8988T (cell line): ENCODE results near the gene NLK.
"Not testable (repeated sequence)": the region's sequence is repeated elsewhere in the genome, so short reads cannot be mapped to it uniquely, and the experiment has no call there.

Experiments used
- DNase-seq: peaks from one replicate; pipeline ENCODE4 v3.0.0; 2011

NLK gene

DNA sequence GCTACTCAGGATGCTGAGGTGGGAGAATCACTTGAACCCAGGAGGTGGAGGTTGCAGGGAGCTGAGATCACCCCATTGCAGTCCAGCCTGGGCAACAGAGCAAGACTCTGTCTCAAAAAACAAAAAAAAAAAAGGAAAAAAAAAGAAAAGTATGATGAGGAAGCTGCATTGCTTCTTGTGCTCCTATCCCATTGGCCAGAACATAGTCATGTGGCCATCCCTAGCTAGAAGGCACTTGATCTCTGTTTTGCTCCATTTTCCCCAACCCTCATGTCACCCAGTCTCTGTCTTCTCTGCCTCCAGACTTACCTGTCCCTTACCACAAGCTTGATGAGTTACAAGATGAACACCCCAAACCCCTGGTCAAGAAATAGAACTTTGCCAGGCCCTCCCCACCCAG, 163.8 kb downstream of the NLK start:
- no peak for DNase-seq

DNA sequence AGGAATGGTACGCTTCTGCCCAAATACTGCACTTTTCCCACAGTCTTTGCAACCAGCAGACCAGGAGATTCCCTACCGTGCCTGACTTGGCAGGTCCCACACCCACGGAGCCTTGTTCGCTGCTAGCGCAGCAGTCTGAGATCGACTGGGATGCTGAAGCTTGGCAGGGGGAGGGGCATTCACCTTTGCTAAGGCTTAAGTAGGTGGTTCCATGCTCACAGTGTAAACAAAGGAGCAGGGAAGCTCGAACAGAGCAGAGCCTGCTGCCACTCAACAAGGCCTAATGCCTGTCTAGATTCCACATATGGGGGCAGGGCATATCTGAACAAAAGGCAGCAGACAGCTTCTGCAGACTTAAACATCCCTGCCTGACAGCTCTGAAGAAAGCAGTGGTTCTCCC, 169.3 kb downstream of the NLK start:
- DNase-seq: no peak

DNA sequence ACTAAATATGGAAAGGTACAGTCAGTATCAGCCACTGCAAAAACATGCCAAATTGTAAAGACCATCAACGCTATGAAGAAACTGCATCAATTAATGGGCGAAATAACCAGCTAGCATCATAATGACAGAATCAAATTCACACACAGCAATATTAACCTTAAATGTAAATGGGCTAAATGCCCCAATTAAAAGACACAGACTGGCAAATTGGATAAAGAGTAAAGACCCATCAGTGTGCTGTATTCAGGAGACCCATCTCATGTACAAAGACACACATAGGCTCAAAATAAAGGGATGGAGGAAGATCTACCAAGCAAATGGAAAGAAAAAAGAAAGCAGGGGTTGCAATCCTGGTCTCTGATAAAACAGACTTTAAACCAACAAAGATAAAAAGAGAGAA, 171.1 kb downstream of the NLK start:
- DNase-seq: not testable (repeated sequence)

DNA sequence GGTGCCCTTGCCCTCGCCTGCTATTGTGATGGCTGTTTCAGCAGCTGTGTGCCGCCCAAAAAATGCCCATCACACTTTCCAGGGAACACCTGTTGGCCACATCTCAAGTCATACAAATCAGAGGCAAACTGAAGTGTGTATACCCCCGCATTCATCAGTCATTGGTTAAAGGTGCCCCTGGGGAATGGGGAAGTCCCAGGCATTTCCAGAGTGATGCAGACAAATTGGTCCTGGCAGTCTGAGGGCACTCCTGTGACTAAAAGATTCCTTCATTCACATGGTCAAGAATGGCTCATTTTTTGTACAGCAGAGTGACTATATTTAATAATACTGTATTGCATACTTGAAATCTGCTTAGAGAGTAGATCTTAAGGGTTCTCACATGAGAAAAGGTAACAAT, 173.6 kb downstream of the NLK start:
- no peak for DNase-seq

DNA sequence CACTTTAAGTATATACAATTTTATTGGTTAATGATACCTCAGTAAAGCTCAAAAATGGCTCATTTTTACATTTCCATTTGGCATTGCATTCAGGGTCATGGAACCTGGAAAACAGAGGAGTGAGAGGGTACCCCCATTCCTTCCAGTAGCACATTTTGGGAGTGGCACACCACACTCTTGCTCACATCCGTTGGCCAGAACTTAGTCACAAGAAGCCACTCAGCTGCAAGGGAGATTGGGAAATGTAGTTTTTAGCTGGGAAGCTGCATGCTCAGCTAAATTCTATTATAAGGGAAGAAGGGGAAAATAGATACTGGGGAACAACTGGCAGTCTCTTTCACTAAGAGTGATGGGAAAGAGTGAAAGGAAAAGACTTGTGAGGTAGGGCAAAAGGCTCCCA, 174.1 kb downstream of the NLK start:
- DNase-seq: peak; percentile 51

DNA sequence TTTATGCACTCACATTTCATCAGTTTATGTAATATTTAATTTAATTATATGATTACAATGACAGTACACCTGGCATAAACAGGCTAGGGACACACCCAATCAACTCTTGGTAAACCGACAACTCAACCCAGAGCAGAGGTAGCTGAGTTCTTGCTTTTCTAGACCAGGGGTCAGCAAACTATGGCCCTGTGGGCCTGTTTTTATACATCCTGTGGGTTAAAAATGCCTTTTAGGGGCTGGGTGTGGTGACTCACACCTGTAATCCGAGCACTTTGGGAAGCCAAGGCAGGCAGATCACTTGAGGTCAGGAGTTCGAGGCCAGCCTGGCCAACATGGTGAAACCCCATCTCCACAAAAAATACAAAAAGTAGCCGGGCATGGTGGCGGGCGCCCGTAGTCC, 177.3 kb downstream of the NLK start:
- no peak for DNase-seq

DNA sequence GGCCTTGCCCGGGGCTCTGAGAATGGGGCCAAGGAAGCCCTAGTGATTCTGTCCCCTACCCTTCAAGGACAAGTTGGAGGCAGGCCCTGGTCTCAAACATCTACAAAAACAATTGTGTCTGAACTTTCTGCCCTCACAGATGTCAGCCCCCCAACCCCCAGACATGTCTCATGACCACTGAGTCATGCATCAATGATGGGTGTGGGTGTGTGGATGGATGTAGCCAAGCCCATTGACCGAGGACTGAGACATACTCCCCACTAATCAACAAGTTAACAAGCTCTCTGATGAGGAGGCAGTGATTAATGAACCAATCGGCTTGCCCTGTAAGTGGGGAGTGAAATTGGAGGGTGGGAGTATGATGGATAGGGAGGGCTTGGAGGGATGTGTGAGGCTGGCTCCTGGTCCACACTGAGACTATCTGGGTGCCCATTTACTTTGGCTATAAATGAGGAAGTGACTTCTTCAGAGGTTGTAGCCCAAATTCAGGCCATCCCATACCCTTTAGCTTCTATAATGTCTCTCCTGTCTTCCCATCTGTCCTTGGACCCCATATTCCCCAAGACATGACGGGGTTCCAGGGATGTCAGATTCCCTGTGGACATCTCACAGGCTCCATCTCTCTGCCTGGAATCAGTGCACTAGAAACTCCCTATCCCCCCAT, 179.4 kb downstream of the NLK start:
- DNase-seq: no peak

DNA sequence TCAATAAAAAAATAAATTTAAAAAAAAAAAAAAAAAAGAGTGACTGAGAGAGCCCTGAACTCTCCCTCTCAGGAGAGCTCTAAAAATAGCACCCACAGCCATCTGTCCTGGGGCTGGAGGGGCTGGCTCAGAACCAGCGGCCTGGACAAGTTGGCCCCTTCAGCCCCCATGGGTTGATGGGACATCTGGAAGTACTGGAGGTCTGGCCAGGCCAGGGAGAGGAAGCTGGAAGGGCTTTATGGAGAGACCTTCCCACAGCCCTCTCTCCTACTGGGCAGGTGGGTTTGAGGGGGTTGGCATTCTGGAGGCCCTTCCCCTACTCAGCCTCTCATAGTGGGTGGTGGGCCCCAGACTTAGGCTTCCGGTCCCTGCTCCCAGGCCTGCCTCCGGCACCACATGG, 182.8 kb downstream of the NLK start:
- DNase-seq: no peak

DNA sequence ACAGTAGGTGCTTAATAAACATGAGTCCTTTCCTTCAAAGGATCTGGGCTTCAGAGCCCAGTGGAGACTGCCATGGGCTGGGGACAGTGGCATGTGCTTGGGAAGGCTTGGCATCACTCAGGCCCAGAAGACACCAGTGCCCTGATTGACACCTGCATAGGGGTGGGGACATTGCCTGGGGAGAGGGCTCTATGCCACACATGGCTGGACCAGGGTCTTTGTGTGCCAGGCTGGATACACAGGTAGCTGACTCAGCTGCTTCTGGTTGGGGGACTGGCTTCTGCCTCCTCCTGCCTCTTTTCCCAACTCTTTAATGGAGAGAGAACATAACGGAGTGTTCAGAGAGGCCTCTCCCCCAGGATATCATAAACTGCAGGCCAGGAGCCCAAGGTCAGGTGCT, 183.4 kb downstream of the NLK start:
- no peak for DNase-seq

DNA sequence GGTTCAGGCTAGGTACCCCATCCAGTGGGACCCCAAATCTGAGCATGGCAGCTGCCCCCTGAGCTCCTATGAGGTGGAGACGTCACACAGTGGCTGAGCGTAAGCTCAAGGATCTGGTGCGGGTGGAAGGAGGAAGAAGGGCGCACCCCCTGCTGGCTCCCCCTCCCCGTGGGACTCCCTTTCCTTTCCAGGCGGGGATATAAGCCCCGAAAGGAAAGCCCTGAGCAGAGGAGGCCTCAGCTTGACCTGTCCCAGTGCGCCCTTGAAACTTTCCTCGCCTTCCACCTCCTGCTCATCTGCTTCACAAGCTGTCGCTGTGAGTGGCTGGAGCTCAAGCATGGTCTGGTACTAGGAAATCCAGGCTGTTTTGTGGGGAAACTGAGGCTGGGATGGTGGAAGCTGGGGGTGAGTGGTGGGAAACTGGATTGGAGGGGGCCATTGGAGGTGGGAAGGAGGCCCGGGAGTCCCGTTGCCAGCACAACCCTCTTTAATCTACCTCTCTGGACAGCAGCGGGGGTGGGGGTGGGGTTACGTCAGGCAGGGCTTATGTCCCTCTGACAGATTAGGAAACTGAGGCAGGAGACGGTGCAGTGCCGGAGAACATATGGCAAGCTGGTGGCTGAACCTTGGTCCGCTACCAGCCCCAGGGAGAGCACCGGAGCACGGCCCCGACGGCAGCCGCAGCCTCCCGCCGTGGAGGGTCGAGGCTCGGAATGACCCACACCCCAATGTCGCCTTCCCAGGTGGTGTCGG, 184.3 kb downstream of the NLK start:
- DNase-seq: no peak

DNA sequence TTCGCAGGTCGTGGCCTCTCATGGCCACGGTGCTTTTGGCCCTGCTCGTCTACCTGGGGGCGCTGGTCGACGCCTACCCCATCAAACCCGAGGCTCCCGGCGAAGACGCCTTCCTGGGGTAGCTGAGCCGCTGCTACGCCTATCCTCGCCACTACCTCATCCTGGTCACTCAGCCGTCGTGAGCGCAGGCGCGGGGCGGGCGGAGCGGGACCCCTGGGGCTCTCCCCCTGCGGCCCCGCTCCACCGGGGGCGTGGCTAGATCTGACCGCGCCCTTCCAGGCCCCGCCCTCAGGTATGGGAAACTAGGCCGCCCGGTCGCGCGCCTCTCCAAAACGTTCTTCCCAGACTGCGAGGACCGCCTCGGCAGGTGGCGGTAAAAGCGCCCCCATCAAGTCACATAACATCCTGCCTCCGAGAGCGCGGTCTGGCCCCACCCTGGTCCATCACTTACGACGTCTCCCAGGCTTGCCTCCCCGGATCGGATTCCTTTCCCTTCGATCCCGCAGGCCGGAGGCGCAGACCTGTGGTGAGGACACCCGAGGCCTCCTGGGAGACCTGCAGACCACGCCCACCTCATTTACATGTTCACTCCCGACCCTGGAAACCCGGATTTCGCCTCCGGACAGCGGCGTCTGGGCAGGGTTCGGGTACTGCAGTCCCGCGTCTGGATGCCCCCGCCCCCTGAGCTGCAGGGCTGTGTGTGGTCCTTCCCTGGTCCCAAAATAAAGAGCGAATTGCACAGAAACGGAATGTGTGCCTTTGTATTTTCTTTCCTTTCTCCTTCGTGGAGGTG, 185.0 kb downstream of the NLK start:
- DNase-seq: peak; percentile 99

DNA sequence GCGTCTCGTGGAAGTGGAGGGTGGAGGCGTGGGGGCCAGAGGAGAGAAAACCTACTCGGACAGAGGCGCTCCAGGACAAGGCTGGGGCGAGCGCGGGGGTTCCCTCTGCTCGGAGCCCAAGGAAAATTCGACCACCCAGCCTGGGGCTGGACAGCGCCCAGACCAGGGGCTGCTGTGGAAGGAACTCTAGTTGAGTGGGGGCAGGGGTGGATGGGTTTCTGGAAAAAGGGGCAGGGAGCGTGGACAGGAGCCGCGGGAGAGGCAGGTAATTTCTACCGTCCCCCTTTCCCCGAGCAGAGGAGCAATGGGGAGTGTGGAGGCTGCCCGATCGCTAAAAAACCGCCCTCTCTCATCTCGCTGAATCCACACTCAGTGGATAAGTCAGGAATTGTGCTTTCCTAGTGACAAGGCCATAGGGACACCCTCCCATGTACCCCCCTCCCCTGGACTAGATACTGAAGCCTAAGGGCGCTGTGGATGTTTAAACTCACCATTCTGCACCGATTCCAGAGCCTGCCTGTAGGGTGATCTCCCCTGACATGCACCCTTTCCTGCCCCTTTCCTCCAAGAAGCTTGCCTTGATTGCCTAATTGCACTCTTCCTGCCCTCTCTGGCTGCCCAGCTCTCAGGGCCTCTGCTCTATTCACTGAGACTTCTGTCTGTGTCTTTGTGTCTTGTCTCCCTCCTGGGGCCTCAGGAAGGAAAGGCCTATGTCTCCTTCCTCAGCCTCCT, 185.8 kb downstream of the NLK start:
- DNase-seq: peak; percentile 65

DNA sequence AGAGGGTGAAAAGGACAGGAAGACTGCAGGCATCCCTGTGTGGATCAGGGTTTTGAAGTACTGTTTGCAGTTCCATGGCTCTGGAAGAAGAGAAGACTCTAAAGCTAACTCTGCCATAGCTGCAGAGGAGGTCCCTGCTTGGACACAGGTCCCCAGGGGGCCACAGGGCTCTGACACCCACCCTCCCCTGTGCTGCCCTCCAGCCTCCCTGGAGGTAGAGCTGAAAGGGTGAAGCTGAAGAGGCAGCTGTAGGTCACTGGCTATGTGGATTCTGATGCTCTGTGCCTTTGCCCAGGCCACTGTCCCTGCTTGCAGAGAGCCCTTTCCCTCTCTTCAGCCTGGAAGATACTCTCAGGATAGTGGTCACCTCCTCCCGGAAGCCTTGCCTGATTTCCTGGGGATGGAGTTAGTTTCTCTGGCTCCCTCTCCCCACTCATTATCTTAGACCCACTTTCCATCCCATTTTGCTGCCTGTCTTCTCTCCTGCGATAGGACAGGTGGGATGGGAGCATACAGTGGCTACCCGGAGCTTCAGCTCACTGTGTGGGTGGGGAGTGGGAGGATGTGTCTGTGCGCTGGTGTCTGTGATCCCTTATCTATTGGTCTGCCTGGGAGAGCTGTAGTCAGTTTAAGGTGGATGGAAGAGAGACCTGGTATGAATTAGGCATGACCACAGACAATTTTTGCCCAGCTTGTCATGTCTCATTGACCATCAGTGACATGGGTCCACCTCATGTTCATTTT, 186.7 kb downstream of the NLK start:
- DNase-seq: no peak

DNA sequence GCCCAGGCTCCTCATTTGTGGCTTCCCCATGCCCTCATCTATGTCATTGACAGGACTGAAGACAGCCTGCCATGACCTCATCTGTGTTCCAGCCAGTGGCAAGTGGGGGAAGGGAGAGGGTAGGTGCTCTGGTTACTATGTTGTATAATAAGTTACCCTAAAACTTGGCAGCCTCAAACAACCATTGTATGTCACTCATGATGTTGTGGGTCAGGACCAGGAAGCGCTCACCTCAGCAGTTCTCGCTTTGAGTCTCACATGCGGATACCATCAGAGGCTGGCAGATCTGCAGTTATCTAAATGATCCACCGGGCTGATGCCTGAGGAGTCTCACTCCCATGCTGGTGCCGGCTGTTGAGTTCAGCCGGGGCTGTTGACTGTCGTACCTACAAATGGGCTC, 187.5 kb downstream of the NLK start:
- no peak for DNase-seq

DNA sequence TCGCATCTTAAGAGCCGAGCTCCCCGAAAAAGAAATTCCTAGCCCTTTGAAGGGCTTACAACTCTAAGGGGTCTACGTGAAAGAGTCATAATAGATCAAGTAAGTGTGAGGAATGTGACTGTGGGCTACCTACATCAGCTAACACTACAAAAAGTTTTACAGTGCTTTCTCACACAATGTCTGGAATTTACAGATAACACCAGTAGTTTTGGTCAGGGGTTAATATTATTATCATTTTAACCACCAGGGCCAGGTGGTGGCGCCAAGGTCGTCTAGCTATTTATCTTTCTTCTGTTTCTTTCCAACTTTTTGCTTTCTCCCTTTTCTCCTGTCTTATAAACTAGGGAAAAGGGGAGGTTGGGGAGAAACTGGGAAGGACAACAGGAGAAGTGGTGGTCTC, 188.1 kb downstream of the NLK start:
- not testable (repeated sequence) for DNase-seq

DNA sequence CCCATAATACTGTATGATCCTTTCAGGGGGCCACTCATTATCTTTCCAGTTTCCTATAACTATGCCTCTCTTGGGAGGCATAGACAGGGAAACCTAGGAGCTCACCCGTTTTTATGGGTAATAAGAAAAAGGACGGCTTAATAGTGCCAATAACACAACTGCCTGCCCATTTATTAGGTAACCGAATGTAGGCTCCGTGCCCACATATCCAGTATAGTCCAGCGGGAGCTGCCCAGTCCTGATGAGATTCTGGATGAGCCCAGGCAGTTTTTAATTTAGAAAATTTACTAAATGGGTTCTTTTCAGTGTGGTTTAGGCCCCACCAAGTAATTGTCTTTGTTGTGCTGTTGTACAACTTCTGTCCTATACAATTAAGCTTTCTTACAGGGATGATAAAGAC, 189.1 kb downstream of the NLK start:
- not testable (repeated sequence) for DNase-seq

DNA sequence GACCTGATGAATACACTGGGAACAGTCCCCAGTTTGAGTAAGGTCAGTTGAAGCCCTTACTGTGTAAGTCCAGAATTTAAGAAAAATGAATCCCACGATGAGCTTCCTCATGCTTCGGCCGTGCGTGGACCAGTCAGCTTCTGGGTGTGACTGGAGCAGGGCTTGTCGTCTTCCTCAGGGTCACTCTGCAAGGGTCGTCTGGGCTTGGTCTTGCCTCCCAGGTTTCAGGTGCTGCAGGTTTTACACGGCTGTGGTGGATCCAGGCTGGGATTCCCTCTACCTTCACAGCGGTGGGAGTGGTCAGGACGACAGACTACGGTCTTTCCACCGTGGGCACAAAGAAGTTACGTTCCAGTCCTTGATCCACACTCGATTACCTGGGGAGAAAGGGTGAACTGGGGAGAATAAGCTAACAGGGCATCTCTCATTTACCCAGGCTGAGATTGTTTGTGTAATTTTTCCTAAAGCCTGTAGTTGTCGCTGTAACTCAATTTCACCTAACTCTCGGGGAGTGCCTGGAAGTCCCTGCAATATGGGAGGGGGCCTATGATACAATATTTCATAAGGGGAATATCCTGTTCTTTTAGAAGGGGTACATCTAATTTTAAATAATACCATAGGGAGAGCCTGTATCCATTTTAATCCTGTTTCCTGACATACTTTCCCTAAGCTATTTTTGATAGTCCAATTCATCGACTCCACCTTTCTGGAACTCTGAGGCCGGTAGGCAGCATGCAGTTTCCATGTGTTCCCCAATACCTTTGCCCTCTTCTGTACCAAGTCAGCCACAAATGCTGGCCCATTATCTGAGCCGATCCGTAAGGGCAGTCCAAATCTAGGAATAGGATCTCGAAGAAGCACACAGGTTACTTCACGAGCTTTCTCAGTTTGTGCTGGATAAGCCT, 190.7 kb downstream of the NLK start:
- not testable (repeated sequence) for DNase-seq

DNA sequence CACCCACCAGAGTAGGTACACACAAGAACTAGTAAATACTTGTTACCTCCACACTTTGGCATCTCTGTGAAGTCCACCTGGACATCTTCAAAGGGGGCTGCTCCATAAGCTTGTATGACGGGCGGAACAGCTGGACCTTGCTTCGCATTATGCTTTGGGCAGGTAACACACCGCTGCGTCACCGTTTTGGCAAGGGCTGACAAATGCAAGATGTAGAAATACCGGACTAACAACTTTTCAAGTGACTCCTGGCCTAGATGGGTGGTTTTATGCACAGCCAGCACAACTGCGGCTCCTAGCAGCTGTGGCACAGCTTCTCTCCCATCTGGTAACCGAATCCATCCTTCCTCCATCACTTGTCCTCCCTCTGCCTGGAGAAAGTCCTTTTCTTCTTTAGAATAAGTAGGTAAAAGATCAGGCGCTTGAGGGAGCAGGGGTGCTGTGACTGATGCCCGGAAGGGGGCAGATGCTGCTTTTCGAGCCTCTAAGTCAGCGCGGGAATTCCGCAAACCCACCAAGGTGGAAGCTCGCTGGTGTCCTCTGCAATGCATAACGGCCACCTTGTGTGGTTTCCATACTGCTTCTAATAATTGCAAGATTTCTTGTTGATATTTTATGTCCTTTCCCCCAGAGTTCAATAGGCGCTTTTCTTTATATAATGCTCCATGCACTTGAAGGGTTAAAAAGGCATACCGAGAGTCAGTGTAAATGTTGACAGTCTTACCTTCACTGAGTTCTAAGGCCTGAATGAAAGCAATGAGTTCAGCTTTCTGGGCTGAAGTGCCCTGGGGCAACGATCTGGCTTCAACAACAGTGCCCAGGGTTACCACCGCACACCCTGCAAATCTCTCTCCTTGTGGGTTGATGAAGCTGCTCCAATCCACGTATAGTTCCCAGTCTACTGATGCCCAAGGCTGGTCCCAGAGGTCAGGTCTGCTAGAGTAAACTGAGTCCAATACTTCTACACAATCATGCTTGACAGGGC, 191.7 kb downstream of the NLK start:
- DNase-seq: not testable (repeated sequence)

DNA sequence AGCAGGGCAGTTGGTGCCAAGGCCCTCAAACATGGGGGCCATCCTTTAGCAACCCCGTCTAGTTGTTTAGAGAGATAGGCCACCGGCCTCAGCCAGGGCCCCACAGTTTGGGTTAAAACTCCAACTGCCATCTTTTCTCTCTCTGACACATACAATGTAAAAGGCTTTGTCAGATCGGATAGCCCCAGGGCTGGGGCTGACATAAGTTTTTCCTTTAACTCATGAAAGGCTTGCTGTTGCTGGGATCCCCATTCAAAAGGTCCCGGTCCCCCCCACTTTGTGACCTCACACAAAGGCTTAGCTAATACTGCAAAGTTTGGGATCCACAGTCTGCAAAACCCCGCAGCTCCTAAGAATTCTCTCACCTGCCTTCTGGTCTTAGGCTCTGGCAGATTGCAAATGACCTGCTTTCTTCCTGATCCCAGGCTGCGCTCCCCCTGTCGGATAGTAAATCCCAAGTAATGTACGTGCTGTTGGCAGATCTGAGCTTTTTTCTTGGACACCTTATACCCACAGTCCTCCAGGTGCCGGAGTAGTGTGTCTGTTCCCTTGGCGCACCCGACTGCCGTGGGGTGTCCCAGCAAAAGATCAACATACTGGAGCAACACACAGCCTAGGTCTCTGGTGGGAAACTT, 192.7 kb downstream of the NLK start:
- not testable (repeated sequence) for DNase-seq
